ENCODE data around the gene ZC3H4. TPM values are rescaled to one million over a fixed set of nuclear protein-coding genes. Genes with fewer than 3 reads are reported as not detected.

ZC3H4 gene
- total and polyA plus RNA-seq, 2 of the 8 experiments (the other 6 are each of a cell fraction or from before 2014, with no cell fraction given) = 6.6 to 92.0 TPM

- H3K14ac ChIP-seq (ENCODE audit: insufficient read length) = no peak overlapping the region
- H4K91ac ChIP-seq (replicated peaks; ENCODE audit: insufficient read length, low read length) = no peak overlapping the region
- no peak overlapping the region for H3K4me2 ChIP-seq (ENCODE audit: insufficient read depth in 1 of 2, low read depth in 2 of 2, low read length in 2 of 2)
- peak overlapping the region; percentile 35; the same call in 1 of the 2 replicates for H2BK5ac ChIP-seq (ENCODE audit: low read depth, low read length)
- H2AFZ ChIP-seq (ENCODE audit: low read length) = no peak overlapping the region
- POLR2A ChIA-PET (ENCODE audit: partially characterized antibody) = interaction anchor here (0.5 to 2.2 kb wide), 4 partner anchors 11 to 28 kb away, joined by 3 to 7 read pairs (median 4); no protein-coding TSS in a partner anchor
- WGBS, 2 experiments (ENCODE audit: extremely low coverage in 1 of 2, insufficient coverage in 1 of 2, insufficient read length in 1 of 2, insufficient replicate concordance in 2 of 2, low coverage in 1 of 2, low lambda C conversion rate in 2 of 2, missing lambda C conversion rate in 1 of 2) = 96% methylated on average over 14 of the region's 15 CpGs; no CpG with 5 or more reads in 1 of the 2 experiments
- no peak overlapping the region for H2BK15ac ChIP-seq (ENCODE audit: low read length)
- H3K9ac ChIP-seq (replicated peaks in 1 of 4; ENCODE audit: extremely low read depth in 1 of 4, low read depth in 3 of 4, low read length in 3 of 4) = no peak overlapping the region
- no peak overlapping the region for H3K56ac ChIP-seq (replicated peaks; ENCODE audit: insufficient read length, low read depth, low read length)
- H3K36me3 ChIP-seq (ENCODE audit: control insufficient read depth in 2 of 4, insufficient read depth in 4 of 4, low read length in 3 of 4) = peaks cover 10 to 61% (median 37%) of the 10 kb centered on the region in 4 experiments; a peak in 7 of 8 replicates
- no peaks in the 10 kb centered on the region for H3K23me2 ChIP-seq (ENCODE audit: low read depth, low read length)
- H3K27ac ChIP-seq (ENCODE audit: low read depth, low read length) = 0 out of 2 replicates have a peak overlapping the region, but pooled peaks have one; percentile 2
- no peak overlapping the region for H2BK20ac ChIP-seq (ENCODE audit: low read length)
- H4K8ac ChIP-seq (ENCODE audit: extremely low read depth, insufficient read depth, low read length) = peak overlapping the region; percentile 65; the same call in 1 of the 2 replicates
- no peak overlapping the region for H3K4me3 ChIP-seq (ENCODE audit: extremely low read depth in 1 of 4, insufficient read depth in 2 of 4, low read depth in 3 of 4, low read length in 4 of 4)
- no peak overlapping the region for H2BK120ac ChIP-seq (replicated peaks; ENCODE audit: low read depth, low read length)
- DNase-seq (ENCODE audit: low read depth in 1 of 2, low spot score in 2 of 2) = no peak
- no peak overlapping the region for H2AK5ac ChIP-seq (ENCODE audit: low read depth, low read length)
- H4K5ac ChIP-seq (ENCODE audit: insufficient read length, low read depth, low read length) = no peak overlapping the region
- no peaks in the 10 kb centered on the region for H3K27me3 ChIP-seq (replicated peaks in 1 of 4; ENCODE audit: control insufficient read depth in 3 of 4, extremely low read depth in 1 of 4, insufficient read depth in 3 of 4, low read length in 3 of 4)
- H3K79me1 ChIP-seq (ENCODE audit: low read depth, low read length) = peaks cover 4% of the 10 kb centered on the region
- no peak overlapping the region for H3K4ac ChIP-seq (replicated peaks; ENCODE audit: insufficient read length, low read depth, low read length)
- no peak for FAIRE-seq
- no peaks in the 10 kb centered on the region for H3K9me3 ChIP-seq (ENCODE audit: insufficient read depth in 2 of 2, low read depth in 1 of 2, low read length in 1 of 2)
- no peak overlapping the region for H2BK12ac ChIP-seq (ENCODE audit: low read depth, low read length)
- H3K79me2 ChIP-seq (ENCODE audit: control insufficient read depth in 1 of 2, insufficient read depth in 2 of 2, low read length in 2 of 2) = peaks cover 0 to 11% of the 10 kb centered on the region in 2 experiments; a peak in 2 of 4 replicates
- CTCF ChIA-PET (ENCODE audit: partially characterized antibody) = interaction anchor here (0.6 to 2.0 kb wide), 7 partner anchors 9 to 62 kb away, joined by 3 to 7 read pairs (median 3); no protein-coding TSS in a partner anchor
- H3K18ac ChIP-seq (ENCODE audit: extremely low read depth, low read length) = no peak overlapping the region
- no peak overlapping the region for H3K23ac ChIP-seq (ENCODE audit: insufficient read length)
- H3K4me1 ChIP-seq (replicated peaks in 1 of 4; ENCODE audit: control insufficient read depth in 3 of 4, insufficient read depth in 4 of 4, low read length in 3 of 4) = no peaks in the 10 kb centered on the region
- H4K20me1 ChIP-seq (replicated peaks in 1 of 2; ENCODE audit: control insufficient read depth in 1 of 2, insufficient read depth in 2 of 2, low read length in 2 of 2) = peaks cover 9 to 25% of the 10 kb centered on the region in 2 experiments
- TF ChIP-seq TAF7 (optimal IDR thresholded peaks at IDR 0.05; ENCODE audit: borderline replicate concordance, low read depth, low read length) (no peak), SIX5 (IDR thresholded peaks at IDR 0.05; ENCODE audit: low read depth, low read length) (no peak), POLR2AphosphoS5 (IDR thresholded peaks at IDR 0.05; ENCODE audit: low read depth, low read length) (no peak), NANOG (IDR thresholded peaks at IDR 0.05; ENCODE audit: insufficient read depth, low read depth, low read length, poor library complexity, severe bottlenecking) (no peak), MAX (IDR thresholded peaks at IDR 0.05) (no peak)
- TF ChIP-seq, protein P1, sequence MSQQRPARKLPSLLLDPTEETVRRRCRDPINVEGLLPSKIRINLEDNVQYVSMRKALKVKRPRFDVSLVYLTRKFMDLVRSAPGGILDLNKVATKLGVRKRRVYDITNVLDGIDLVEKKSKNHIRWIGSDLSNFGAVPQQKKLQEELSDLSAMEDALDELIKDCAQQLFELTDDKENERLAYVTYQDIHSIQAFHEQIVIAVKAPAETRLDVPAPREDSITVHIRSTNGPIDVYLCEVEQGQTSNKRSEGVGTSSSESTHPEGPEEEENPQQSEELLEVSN (IDR thresholded peaks at IDR 0.05) = no peak
These were observed 38.3 kb downstream of the ZC3H4 start for GRCh38 chr19:47075179-47075810.
